HL-60 (cell line): ENCODE results near the gene GLYR1.

Experiments used
- DNase-seq, 2 experiments: peaks; one replicate each; pipeline ENCODE4 v3.0.0-alpha.2; 2010 to 2020; ENCODE audit warnings: low read depth in 1 of 2, low spot score in 1 of 2
- H3K27ac ChIP-seq: fragments of 250-450 bp; sonication (Bioruptor Pico); replicated peaks from 2 replicates; pipeline ENCODE4 v1.5.1; 2020; ENCODE audit warnings: mild to moderate bottlenecking, moderate library complexity
- H3K27me3 ChIP-seq: fragments of 250-450 bp; sonication (Bioruptor Pico); 2 replicates; pipeline ENCODE4 v1.5.1; 2021; ENCODE audit warnings: mild to moderate bottlenecking, moderate library complexity; ENCODE audit not compliant: insufficient read depth, poor library complexity, severe bottlenecking
- H3K4me3 ChIP-seq: replicated peaks from 2 replicates; pipeline ENCODE4 v1.5.1; 2011; ENCODE audit warnings: mild to moderate bottlenecking, control low read depth, low read length; ENCODE audit not compliant: insufficient read depth
- CTCF ChIP-seq: IDR thresholded peaks from one replicate; pipeline ENCODE4 v1.5.1; 2011; ENCODE audit warnings: low read length, control low read depth, inconsistent platforms; ENCODE audit not compliant: insufficient read depth
- GABPA ChIP-seq: IDR thresholded peaks from 2 replicates; pipeline ENCODE4 v1.6.1; 2012; ENCODE audit warnings: low read depth
- POLR2AphosphoS5 ChIP-seq: IDR thresholded peaks from 2 replicates; pipeline ENCODE4 v1.6.1; 2012; ENCODE audit warnings: low read depth
- REST ChIP-seq: IDR thresholded peaks from 2 replicates; pipeline ENCODE4 v1.6.1; 2012; ENCODE audit warnings: low read depth; ENCODE audit not compliant: insufficient replicate concordance
- SPI1 ChIP-seq: IDR thresholded peaks from 2 replicates; pipeline ENCODE4 v1.6.1; 2012; ENCODE audit warnings: low read depth, mild to moderate bottlenecking, borderline replicate concordance

Gene GLYR1

GRCh38 chr16:4852221-4852872 is 5.3 kb upstream of the GLYR1 start:
- no peak for TF ChIP-seq REST
- no peak for TF ChIP-seq SPI1
- no peak for TF ChIP-seq POLR2AphosphoS5
- no peak for TF ChIP-seq CTCF
- TF ChIP-seq GABPA, result no peak
- no peak overlapping the region for H3K27ac ChIP-seq
- no peak overlapping the region for H3K4me3 ChIP-seq
- no peaks in the 10 kb centered on the region for H3K27me3 ChIP-seq
- no peak for DNase-seq

- H3K4me3 ChIP-seq, result no peak overlapping the region
- TF ChIP-seq CTCF (no peak), POLR2AphosphoS5 (no peak), REST (no peak), SPI1 (no peak), GABPA (no peak)
- DNase-seq, result no peak
- no peaks in the 10 kb centered on the region for H3K27me3 ChIP-seq
- H3K27ac ChIP-seq, result no peak overlapping the region
Measured at GRCh38 chr16:4850211-4850610, 3.1 kb upstream of the GLYR1 start.

- peak in 1 of 2 experiments; percentile 46 for DNase-seq
- peak overlapping the region; percentile 66 for H3K4me3 ChIP-seq
- no peaks in the 10 kb centered on the region for H3K27me3 ChIP-seq
- TF ChIP-seq REST, result peak; percentile 20
- TF ChIP-seq POLR2AphosphoS5, result no peak
- TF ChIP-seq SPI1, result no peak
- no peak for TF ChIP-seq CTCF
- TF ChIP-seq GABPA, result 0 out of 2 replicates have a peak, but pooled peaks have one; percentile 24
- peak overlapping the region; percentile 97 for H3K27ac ChIP-seq
Measured at GRCh38 chr16:4847774-4848587, 893 bp upstream of the GLYR1 start.
